Left lobe of liver (tissue), 2 donors: ENCODE results near the gene PLEKHG2. TPM values are rescaled to one million over a fixed set of nuclear protein-coding genes. Genes with fewer than 3 reads are reported as not detected.
A peak's percentile ranks its signal among the peaks of the same experiment; 100 is the strongest.
"Not testable (repeated sequence)": the region's sequence is repeated elsewhere in the genome, so short reads cannot be mapped to it uniquely, and the experiment has no call there.

ENCODE experiments used
- ATAC-seq: fragments of 200-7000 bp; cut with Tn5 transposase; one replicate; pipeline ENCODE4 v1.9.1; 2020; ENCODE audit warnings: mild to moderate bottlenecking, moderate library complexity
- DNase-seq: peaks from one replicate; pipeline ENCODE4 v3.0.0-alpha.2; 2020; ENCODE audit warnings: low spot score
- total RNA-seq: library from RNA; stranded (reverse); gene quantifications from one replicate; pipeline ENCODE4 v1.2.1, GENCODE V29; 2021
- donor health status: DM: no; HTN: no; CAD: no; lungs with moderate emphysema.
- donor health status: DM: no; HTN: yes; CAD: no.

PLEKHG2 gene, protein sequence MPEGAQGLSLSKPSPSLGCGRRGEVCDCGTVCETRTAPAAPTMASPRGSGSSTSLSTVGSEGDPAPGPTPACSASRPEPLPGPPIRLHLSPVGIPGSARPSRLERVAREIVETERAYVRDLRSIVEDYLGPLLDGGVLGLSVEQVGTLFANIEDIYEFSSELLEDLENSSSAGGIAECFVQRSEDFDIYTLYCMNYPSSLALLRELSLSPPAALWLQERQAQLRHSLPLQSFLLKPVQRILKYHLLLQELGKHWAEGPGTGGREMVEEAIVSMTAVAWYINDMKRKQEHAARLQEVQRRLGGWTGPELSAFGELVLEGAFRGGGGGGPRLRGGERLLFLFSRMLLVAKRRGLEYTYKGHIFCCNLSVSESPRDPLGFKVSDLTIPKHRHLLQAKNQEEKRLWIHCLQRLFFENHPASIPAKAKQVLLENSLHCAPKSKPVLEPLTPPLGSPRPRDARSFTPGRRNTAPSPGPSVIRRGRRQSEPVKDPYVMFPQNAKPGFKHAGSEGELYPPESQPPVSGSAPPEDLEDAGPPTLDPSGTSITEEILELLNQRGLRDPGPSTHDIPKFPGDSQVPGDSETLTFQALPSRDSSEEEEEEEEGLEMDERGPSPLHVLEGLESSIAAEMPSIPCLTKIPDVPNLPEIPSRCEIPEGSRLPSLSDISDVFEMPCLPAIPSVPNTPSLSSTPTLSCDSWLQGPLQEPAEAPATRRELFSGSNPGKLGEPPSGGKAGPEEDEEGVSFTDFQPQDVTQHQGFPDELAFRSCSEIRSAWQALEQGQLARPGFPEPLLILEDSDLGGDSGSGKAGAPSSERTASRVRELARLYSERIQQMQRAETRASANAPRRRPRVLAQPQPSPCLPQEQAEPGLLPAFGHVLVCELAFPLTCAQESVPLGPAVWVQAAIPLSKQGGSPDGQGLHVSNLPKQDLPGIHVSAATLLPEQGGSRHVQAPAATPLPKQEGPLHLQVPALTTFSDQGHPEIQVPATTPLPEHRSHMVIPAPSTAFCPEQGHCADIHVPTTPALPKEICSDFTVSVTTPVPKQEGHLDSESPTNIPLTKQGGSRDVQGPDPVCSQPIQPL (N-terminal part only)
- 3.8 TPM for total RNA-seq

DNA sequence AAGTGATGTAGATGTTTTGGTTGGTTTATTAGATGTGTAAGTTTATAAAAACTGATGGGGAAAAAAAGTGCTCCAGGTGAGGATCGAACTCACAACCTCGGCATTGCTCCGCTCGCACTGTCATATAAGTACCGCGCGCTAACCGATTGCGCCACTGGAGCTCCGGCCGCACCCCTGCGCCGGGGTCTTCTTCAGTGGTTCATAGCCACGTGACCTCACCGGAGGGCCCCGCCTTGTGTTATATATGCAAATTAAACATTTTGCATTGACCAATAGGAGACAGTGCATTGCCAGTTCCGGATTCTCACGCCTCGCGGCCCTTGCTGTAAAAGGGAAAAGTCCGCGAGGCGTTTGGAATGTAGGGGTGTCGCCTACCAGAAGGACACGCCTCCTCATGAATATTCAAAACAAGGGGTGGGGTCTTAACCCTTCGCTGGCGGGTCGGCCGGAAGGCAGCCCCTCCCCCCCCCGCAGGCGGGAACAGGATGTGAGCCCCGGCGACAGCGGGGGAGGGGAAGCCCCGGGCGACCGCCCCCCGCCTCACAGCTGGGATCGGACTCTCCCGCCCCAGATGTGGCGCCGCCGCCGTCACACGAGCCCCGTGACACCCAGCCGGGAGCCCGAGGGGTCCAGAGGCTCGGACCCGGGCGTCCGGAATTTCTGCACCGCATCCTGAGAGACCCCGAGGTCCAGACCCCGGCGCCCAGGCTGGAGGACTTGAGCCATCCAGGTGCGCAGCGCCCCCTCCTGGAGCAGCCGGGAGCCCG lies at the start of gene PLEKHG2:
PLEKHG2 (plus strand) TSS at position 570 of the 767 bp plus-strand sequence. CDS start 1,418 bp downstream, outside the sequence.
- ATAC-seq (peak; percentile 55), DNase-seq (peak; percentile 97)

DNA sequence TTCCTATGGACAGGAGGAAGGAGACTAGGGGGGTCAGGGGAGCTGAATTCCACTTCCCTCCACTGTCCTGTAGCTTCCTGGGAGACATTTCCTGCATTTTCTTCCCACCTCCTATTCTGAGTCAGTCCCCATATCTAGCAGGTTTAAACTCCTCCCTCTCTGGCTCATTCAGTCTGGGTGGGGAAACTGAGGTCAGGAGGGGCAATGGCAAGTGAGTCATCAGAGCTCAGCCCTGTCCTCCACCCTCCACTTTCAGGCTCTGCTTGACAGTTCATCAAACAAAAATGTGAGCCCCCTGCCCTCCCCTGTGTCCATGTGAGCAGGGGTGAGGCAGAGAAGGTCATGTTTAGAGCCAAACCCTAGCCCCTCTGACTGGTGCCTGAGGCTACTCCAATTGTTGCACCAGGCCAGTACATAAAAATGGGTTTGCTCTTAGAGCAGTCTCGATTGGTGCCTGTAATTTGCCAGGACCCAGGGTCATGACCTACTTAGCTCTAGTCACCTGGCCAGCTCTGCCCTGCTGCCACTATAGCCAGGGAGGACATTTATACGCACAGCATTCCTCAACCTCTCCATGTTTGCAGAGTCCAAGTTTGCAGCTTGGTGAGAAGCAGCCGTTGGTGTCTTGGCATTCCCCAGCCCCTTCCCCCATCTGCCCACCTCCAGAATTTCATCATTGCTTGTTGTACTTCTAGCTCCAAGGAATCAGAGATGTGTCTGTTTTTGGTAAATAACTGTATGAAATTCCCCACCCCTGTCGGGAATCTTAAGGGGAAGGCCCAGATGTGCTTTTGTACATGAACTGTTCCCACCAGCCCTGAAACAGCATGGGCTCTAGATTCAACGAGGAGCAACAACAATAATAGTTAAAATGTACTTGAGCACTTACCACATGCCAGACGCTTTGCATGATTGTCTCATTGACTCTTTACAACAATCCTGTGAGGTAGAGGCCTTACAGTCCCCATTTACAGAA lies 49.5 kb upstream of the PLEKHG2 start:
- DNase-seq (peak; percentile 63), ATAC-seq (peak; percentile 97)

DNA sequence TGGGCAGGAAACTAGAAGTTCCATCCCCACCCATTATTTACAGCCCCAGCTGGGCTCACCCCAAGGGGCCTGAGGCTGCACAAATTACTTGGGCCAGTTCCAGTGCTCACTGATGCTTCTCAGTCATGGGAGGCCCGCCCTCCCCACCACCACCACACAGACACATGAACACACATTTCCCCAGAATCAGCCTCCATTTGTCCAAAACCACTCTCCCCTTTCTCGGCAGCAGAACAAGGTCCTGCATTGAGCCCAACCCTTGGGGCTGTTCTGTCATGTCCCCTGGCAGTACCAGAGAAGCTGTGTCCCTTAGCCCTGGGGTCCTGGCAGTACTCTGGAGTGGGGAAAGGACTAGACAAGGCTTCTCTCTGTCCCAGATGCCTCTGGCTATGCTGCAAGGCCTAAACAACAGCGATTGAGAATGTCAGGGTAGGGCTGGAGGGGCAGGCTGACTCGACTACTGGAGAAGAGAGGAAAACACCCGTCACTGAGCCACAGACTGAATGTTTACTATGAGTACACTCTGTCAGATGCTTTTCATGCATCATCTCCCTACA lies 48.5 kb upstream of the PLEKHG2 start:
- DNase-seq = no peak
- no peak for ATAC-seq

DNA sequence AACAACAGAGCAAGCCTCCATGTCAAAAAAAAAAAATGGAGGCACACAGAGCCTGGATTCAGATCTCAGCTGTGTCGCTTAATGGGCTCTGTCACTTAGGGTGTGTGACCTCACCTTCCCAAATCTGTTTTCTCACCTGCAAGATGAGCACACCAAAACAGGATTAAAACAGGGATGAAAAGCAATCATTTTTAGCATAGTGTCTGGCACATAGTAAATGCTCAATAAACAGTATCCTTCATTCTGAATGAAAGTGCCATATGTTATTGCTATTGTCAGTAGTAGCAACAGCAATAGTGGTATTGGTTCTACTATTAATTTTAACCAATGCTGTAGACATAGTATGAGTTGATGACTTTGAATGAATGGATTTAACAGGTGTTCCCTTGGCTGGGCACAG lies 46.9 kb upstream of the PLEKHG2 start:
- ATAC-seq = no peak
- DNase-seq = no peak

DNA sequence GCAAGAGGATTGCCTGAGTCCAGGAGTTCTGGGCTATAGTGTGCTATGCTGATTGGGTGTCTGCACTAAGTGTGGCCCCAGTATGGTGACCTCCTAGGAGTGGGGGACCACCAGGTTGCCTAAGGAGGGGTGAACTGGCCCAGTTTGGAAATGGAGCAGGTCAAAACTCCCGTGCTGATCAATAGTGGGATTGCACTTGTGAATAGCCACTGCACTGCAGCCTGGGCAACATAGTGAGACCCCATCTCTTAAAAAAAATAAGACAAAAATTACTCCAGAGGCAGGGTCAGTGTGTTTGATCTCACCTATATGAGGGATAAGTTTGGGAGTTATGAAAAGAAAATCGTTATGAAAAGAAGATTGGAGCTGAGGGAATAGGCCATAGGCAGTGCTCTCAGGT lies 43.3 kb upstream of the PLEKHG2 start:
- DNase-seq = no peak
- no peak for ATAC-seq

DNA sequence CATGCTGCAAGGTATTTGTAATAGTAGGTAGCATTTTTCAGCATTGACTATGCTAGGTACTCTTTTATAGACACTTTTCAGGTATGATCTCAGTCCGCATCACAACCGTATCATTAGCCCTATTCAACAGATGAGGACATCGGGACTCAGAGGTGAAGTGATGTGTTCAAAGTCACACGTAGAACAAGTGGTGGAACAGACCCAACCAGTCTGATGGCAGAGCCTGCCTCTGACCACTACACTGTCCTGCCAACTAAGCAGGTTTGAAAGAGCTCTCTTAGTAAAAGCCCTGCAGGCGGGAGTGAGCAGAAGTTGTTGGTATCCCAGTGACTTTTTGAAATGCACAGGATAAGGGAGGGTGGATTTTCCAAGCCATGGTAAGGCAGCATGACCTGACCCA lies 41.7 kb upstream of the PLEKHG2 start:
- ATAC-seq (no peak), DNase-seq (no peak)

DNA sequence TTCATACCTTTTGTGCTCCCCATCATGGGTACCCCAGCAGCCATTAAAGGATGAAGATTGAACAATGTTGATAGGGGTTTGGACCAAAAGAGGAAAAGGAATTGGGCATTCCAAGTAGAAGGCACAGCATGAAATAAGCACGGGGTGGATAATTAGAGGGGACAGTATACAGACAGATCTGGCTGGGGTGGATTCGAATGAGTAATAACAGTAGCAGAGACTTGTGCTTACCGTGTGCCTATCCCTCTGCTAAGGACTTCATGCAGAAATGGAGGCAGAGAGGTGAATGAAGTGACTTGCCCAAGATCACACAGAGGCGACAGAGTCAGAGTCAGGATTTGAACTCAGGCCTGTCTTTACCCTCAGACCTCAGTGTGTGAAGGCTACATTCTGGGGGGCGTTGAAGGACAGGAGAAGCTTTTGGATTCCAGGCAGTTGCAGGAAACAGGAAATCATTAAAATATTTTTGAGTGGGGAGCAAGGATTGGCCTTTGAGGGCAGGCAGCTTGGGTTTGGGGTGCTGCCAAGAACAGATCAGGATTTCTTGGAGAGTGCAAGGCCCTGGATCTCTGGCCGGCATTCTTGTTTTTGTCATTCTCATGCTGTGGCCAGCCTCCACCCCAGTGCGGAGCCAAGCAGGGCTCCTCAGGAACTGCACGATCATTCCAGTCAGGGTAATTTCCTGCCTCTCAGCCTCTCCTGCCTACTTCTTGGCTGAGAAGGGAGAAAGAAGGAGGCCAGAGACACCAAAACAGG lies 40.2 kb upstream of the PLEKHG2 start:
- peak; percentile 75 for ATAC-seq

DNA sequence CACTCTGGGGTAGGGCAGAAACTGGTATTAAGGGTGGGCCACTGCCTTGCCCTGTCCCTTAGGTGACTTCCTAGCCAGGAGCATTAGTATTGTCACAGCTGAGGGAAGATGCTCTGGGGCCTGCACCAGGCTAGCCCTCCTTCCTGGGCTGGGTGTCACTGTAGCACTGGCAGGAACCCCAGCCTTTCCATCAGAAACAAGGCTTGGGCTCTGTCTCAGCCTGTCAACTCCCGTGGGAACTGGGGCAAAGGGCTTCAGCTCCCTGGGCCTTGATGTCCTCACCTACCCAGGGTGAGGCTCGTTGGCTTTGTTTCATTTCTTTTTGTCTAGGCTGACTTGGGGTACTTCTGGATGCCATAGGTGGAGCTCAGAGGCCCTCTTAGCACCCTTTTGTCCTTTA lies 39.5 kb upstream of the PLEKHG2 start:
- ATAC-seq (no peak), DNase-seq (no peak)

More for the DNA sequence above, 40.2 kb upstream of the PLEKHG2 start:
- peak; percentile 74 for DNase-seq

DNA sequence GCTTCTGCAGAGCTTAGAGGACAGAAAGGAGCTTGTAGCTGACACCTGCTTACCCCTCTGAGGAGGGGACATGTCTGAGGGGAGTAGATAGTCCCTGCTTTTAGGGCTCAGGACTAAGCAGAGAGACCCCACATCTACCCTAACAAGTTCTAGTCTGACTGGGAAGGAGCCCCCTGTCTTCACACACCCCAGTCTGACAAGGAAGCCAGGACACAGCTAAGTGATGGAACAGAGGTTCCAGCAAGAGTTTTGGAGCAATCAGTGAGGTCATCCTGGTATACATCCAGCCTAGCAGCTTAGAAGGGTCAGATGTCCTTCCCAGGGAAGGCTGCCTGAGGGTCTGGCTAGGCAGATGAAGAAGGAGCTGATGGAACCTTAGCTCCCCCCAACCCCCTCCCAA lies 36.5 kb upstream of the PLEKHG2 start:
- ATAC-seq (no peak), DNase-seq (no peak)

DNA sequence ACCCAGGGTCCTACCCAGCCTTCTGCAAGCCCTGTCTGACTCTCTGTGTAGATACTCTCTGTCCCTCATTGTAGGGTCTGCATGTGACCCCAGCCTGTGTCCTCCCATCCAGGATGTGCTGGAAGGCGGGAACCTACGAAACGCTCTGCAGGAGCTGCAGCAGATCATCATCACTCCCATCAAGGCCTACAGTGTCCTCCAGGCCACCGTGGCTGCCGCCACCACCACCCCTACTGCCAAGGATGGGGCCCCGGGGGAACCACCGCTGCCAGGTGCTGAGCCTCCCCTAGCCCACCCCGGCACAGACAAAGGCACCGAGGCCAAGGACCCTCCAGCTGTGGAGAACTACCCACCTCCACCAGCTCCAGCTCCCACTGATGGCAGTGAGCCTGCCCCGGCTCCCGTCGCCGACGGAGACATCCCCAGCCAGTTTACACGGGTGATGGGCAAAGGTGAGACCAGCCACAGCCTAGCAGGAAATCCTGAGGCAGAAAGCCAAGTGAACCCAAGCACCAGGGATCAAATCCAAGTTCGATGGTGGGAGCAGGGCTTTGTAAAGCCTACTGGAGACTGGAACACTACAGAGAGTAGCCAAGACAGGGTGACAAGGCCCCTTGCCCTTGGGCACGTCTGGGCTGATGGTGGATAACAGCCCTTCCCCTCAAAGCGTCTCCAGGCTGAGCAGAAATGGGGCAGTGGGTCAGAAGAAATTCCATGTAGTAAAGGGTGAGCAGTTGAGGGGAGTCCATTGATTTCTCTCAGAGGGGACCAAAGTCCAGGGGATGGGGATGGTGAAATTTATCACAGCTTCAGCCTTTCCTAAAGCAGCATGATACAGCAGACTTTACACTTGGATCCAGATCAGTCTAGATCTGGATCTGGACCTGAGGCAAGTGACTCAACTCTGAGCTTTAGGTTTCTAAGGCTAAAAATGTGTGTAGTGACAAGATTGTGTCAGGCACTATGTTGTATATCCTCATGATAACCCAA lies 34.8 kb upstream of the PLEKHG2 start:
- ATAC-seq = peak; percentile 81

DNA sequence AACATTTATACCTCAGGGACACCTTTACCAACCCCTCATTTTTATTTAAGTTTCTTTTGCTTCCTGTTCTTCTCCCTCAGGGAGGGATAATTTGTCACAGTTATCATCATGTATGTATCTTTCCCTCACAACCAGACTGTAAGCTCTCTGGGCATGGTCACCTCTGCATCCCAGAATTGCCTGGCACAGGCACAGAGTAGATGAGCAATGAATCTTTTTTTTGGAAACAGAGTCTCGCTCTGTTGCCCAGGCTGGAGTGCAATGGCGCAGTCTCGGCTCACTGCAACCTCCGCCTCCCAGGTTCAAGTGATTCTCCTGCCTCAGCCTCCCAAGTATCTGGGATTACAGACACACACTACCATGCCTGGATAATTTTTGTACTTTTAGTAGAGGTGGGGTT lies 33.1 kb upstream of the PLEKHG2 start:
- not testable (repeated sequence) for DNase-seq, ATAC-seq

More for the DNA sequence above, 34.8 kb upstream of the PLEKHG2 start:
- DNase-seq = peak; percentile 91

DNA sequence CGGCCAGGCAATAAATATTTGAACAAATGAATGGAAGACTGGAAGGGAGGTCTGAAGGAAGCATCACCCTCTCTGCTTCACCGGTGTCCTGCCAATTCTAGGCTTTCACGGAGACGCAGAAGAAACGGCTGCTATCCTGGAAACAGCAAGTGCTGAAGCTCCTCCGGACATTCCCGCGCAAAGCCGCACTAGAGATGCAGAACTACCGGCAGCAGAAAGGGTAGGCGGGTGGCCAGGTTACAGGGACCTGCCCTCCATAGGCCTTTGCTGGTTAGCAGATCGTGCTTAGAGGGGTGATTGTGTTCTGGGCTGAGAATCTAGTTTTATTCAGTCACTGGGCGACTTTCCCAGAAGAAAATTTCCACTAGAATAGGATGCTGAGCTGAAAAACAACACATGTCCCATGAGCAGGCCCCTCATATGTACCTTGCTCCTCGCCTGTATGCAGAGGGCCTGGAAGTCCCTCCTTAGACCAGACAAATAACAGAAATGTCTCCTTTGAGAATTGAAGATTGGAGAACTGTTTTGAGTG lies 32.5 kb upstream of the PLEKHG2 start:
- no peak for DNase-seq
- no peak for ATAC-seq

DNA sequence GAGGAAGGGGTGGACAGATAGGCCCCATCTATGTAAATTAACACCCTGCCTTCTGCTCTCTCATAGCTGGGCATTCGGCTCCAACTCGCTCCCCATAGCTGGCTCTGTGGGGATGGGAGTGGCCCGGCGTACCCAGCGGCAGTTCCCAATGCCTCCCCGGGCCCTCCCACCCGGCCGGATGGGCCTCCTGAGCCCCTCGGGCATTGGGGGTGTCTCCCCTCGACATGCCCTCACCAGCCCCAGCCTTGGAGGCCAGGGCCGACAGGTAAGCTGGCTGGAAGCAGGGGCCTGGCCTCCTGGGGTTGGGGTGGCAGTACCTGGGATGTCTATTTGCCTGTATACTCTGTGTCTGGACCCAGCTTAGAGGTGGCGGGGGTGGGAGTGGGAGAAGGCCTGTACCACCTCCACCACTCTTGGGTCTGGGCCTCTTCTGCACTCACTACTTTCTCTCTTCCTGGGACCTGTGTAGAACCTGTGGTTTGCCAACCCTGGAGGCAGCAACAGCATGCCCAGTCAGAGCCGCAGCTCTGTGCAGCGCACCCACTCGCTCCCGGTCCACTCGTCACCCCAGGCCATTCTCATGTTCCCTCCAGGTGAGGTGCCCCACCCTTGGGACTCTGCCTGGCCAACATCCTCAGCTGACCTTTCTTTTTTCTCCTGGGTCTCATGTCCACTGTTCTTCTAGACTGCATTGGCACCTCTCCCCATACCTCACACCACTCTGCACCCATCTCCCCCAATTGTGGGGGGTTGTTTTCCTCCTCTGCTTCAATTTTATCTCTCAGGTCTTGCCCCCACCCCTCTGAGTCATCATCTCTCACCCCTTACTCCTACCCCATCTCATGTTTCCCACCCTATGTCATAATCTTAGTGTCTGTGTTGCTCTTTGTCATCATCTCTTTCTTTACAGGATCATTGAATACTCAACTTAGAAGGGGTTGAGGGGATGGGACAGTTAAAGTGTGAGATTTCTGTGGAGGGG lies 31.7 kb upstream of the PLEKHG2 start:
- ATAC-seq (no peak), DNase-seq (no peak)

DNA sequence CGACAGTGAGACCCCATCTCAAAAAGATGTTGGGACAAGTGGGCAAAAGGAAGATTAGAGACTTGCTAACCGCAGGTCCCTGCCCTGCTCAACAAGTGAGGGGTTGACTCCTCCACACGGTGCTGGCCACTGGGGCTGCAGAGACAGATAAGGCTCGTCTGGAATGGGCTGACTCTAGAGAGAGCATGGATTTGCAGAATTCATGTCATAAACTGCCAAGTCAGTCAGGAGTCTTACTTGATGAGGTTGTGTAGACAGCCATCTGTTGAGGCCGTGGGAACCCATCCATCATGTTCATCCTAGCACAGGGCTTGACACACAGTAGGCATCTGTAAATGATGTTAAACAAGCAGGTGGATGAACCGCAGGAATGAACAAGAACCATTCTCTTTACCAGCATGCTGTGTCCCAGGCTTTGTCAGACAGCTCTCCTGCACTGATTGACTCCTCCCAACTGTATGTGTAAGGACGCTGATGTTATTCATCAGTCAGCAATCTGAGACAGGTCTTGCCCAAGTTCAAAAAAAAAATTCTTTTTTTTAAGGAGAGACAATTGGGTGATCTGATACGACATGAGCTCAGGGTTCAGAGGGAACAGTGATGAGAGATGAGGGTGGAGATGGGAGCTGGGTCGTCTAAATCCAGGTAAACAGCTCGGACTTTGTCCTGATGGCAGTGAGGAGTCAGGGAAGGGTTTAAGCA lies 30.4 kb upstream of the PLEKHG2 start:
- ATAC-seq = no peak
- no peak for DNase-seq
